Nephron progenitor cell (in vitro differentiated cells): ENCODE results near the gene B3GALT6.

ENCODE experiments used
- DNase-seq: peaks from one replicate; pipeline ENCODE4 v3.0.0; 2021
- H3K27ac Mint-ChIP-seq: 2 replicates; pipeline ENCODE4 v1.8.0; 2021; ENCODE audit warnings: mild to moderate bottlenecking, moderate library complexity, mixed read lengths
- H3K27me3 Mint-ChIP-seq: 2 replicates; pipeline ENCODE4 v1.8.0; 2021; ENCODE audit warnings: mild to moderate bottlenecking, low read depth, mixed read lengths; ENCODE audit not compliant: poor library complexity
- H3K36me3 Mint-ChIP-seq: 2 replicates; pipeline ENCODE4 v1.8.0; 2021; ENCODE audit warnings: low read depth, mixed read lengths
- H3K4me1 Mint-ChIP-seq: 2 replicates; pipeline ENCODE4 v1.8.0; 2021; ENCODE audit warnings: mixed read lengths
- H3K4me3 Mint-ChIP-seq: 2 replicates; pipeline ENCODE4 v1.8.0; 2021; ENCODE audit warnings: mild to moderate bottlenecking, moderate library complexity, mixed read lengths
- H3K9me3 Mint-ChIP-seq: 2 replicates; pipeline ENCODE4 v1.8.0; 2021; ENCODE audit warnings: mild to moderate bottlenecking, moderate library complexity, mixed read lengths
- TF ChIP-seq, protein P1 (sequence below): fragments of 200-600 bp; sonication (generic); IDR thresholded peaks from 2 replicates; pipeline ENCODE4 v1.5.0; 2021; ENCODE audit warnings: antibody characterized with exemption

The B3GALT6 gene

GRCh38 chr1:1281533-1282321, 49.7 kb downstream of the B3GALT6 start:
- no peak for DNase-seq
- Mint-ChIP-seq H3K27ac (no peak overlapping the region), H3K36me3 (no peaks in the 10 kb centered on the region), H3K4me3 (no peak overlapping the region), H3K9me3 (no peaks in the 10 kb centered on the region), H3K4me1 (peaks cover 14% of the 10 kb centered on the region), H3K27me3 (no peaks in the 10 kb centered on the region)
- TF ChIP-seq, protein P1, sequence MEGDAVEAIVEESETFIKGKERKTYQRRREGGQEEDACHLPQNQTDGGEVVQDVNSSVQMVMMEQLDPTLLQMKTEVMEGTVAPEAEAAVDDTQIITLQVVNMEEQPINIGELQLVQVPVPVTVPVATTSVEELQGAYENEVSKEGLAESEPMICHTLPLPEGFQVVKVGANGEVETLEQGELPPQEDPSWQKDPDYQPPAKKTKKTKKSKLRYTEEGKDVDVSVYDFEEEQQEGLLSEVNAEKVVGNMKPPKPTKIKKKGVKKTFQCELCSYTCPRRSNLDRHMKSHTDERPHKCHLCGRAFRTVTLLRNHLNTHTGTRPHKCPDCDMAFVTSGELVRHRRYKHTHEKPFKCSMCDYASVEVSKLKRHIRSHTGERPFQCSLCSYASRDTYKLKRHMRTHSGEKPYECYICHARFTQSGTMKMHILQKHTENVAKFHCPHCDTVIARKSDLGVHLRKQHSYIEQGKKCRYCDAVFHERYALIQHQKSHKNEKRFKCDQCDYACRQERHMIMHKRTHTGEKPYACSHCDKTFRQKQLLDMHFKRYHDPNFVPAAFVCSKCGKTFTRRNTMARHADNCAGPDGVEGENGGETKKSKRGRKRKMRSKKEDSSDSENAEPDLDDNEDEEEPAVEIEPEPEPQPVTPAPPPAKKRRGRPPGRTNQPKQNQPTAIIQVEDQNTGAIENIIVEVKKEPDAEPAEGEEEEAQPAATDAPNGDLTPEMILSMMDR, result no peak

GRCh38 chr1:1282998-1283397, 51.0 kb downstream of the B3GALT6 start:
- H3K27ac Mint-ChIP-seq, result no peak overlapping the region
- TF ChIP-seq, protein P1, result no peak
- no peaks in the 10 kb centered on the region for H3K9me3 Mint-ChIP-seq
- DNase-seq, result no peak
- peaks cover 1% of the 10 kb centered on the region for H3K27me3 Mint-ChIP-seq
- no peaks in the 10 kb centered on the region for H3K36me3 Mint-ChIP-seq
- no peak overlapping the region for H3K4me3 Mint-ChIP-seq
- peaks cover 14% of the 10 kb centered on the region for H3K4me1 Mint-ChIP-seq

DNA sequence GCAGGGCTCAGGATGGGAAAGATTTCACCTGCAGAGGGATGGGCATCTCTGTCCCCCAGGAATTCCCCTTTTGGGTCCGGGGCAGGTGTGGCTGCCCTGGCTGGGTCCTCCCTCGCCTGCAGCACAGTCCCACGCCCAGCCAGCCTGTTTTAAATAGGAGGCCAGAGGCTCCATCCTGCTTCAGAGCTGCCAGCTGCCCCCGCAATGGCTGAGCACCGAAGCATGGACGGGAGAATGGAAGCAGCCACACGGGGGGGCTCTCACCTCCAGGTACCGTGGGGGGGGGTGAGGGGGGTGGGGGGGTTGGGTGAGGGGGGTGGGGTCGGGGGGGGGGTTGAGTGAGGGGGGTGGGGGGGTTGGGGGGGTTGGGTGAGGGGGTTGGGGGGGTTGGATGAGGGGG, 51.8 kb downstream of the B3GALT6 start:
- Mint-ChIP-seq H3K36me3 (no peaks in the 10 kb centered on the region), H3K27me3 (peaks cover 3% of the 10 kb centered on the region), H3K9me3 (no peaks in the 10 kb centered on the region), H3K4me3 (no peak overlapping the region), H3K27ac (no peak overlapping the region), H3K4me1 (peaks cover 14% of the 10 kb centered on the region)
- DNase-seq, result no peak
- TF ChIP-seq, protein P1, result no peak
